Karpas-422 (cell line): Measurements from ENCODE around the gene IDUA. TPM values are rescaled to one million over a fixed set of nuclear protein-coding genes. Genes with fewer than 3 reads are reported as not detected.

Experiments
- DNase-seq: peaks from one replicate; pipeline ENCODE4 v3.0.0-alpha.2; 2015
- H2AFZ ChIP-seq: fragments of 200-600 bp; sonication (generic); 2 replicates; pipeline ENCODE4 v1.6.1; 2014; ENCODE audit warnings: antibody characterized with exemption, low read length, mixed read lengths
- H3K27ac ChIP-seq: fragments of 200-600 bp; sonication (generic); 2 replicates; pipeline ENCODE4 v1.5.1; 2014; ENCODE audit warnings: mild to moderate bottlenecking, low read length, moderate library complexity
- H3K27me3 ChIP-seq: fragments of 200-600 bp; sonication (generic); 2 replicates; pipeline ENCODE4 v1.6.1; 2014; ENCODE audit warnings: low read length, mixed read lengths
- H3K36me3 ChIP-seq: fragments of 200-600 bp; sonication (generic); 2 replicates; pipeline ENCODE4 v1.6.1; 2014; ENCODE audit warnings: low read length, mixed read lengths; ENCODE audit not compliant: insufficient read depth
- H3K4me1 ChIP-seq: fragments of 200-600 bp; sonication (generic); 2 replicates; pipeline ENCODE4 v1.6.1; 2014; ENCODE audit warnings: mild to moderate bottlenecking, low read length, mixed read lengths
- H3K4me2 ChIP-seq: fragments of 200-600 bp; sonication (generic); 2 replicates; pipeline ENCODE4 v1.6.1; 2014; ENCODE audit warnings: low read length, low read depth, mild to moderate bottlenecking; ENCODE audit not compliant: poor library complexity, severe bottlenecking
- H3K4me3 ChIP-seq: fragments of 200-600 bp; sonication (generic); 2 replicates; pipeline ENCODE4 v1.5.1; 2014; ENCODE audit warnings: mild to moderate bottlenecking, antibody characterized with exemption, low read length, mixed read lengths
- H3K79me2 ChIP-seq: fragments of 200-600 bp; sonication (generic); 2 replicates; pipeline ENCODE4 v1.6.1; 2014; ENCODE audit warnings: mild to moderate bottlenecking, low read length, mixed read lengths
- H3K9ac ChIP-seq: fragments of 200-600 bp; sonication (generic); 2 replicates; pipeline ENCODE4 v1.6.0; 2014; ENCODE audit warnings: low read length
- H3K9me2 ChIP-seq: fragments of 200-600 bp; sonication (generic), shearing (Covaris generic); replicated peaks from 2 replicates; pipeline ENCODE4 v1.6.0; 2014; ENCODE audit warnings: mild to moderate bottlenecking, low read length, moderate library complexity; ENCODE audit not compliant: insufficient read depth
- H3K9me3 ChIP-seq: fragments of 300-700, 200-600 bp; sonication (generic); 2 replicates; pipeline ENCODE4 v1.6.1; 2014; ENCODE audit warnings: low read length, mixed read lengths
- H4K20me1 ChIP-seq: fragments of 200-600 bp; sonication (generic); 2 replicates; pipeline ENCODE4 v1.6.1; 2014; ENCODE audit warnings: mild to moderate bottlenecking, antibody characterized with exemption, low read length, low read depth; ENCODE audit not compliant: insufficient read depth
- total RNA-seq: library from RNA; depleted of rRNA; stranded (reverse); fragments of >200 nt; shearing (Covaris generic); gene quantifications from 2 replicates; pipeline ENCODE4 v1.2.3, GENCODE V29; 2014; ENCODE audit warnings: low replicate concordance

The IDUA gene
- total RNA-seq, 1 experiment from 2014 or later = 20.8 TPM

DNA sequence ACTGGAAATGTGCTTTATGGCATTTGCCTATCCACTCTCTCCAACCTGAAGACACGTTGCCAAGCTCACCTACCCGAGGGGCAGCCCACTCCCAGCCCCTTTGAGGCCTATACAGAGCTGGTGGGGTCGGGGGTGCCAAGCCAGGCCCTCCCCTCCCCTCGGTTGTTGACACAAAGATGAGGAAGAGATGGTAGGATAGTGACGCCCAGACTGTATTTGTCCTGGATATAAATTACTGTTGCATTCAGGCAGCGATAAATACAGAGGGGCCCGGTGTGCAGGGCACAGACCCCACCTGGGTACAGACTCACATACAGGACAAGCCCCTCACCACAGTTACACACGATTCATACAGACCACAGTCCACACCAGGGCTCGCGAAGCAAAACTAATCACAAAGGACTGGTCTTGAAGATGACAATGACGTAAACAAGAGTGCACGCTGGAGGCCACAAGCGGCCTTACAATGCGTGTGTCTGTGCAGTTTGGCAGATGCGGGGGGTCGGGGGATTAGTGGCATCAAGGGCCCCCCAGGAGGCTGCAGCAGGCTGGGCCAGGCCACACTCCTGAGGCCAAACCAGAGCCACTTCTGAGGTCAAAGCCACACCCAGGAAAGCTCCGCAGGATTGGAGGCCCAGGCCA lies 28.0 kb upstream of the IDUA start:
- Histone ChIP-seq H2AFZ (no peak overlapping the region), H4K20me1 (no peaks in the 10 kb centered on the region), H3K36me3 (no peaks in the 10 kb centered on the region), H3K9ac (no peak overlapping the region), H3K9me2 (no peaks in the 10 kb centered on the region), H3K27ac (no peak overlapping the region), H3K4me1 (no peaks in the 10 kb centered on the region), H3K79me2 (no peaks in the 10 kb centered on the region), H3K27me3 (no peaks in the 10 kb centered on the region), H3K4me2 (no peak overlapping the region), H3K4me3 (no peak overlapping the region), H3K9me3 (no peaks in the 10 kb centered on the region)
- no peak for DNase-seq

DNA sequence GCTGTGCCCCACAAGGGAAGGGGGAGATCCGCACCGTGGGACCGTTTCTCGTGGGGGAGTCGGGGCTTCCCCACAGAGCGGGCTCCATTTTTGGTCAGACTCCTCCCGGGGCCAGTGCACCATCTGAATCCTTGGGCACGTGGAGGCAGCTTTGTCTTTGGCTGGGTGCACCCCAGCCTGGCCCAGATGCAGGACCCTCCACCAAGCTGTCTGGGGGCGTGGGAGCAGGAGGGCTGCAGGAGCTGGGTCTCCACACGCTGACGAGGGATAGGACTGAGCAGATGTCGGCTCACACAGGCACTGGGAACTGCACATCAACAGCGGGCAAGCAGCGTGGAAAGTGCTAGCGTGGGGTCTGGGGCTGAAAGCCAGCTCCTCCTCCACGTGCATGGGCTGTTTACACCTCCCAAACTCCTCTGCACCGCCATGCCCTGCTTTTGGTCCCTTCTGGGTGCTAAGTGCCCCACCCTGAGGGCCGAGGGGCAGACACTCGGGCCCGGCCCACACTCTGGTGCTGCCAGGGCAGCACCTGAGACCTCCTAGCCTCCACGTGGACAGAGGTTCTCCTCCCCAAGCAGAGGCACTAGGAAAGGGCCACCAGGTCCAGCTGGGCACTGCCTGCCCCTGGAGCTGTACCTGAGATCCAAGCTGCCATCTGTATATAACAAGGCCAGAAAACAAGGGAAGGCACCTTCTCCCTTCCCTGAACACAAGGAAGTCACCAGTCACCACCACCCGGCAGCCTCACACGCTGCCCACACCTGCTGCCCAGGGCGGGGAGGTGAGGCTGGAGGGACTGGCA lies 27.3 kb upstream of the IDUA start:
- no peak overlapping the region for H3K27ac ChIP-seq
- no peak overlapping the region for H2AFZ ChIP-seq
- no peaks in the 10 kb centered on the region for H3K27me3 ChIP-seq
- no peaks in the 10 kb centered on the region for H3K79me2 ChIP-seq
- no peak overlapping the region for H3K4me3 ChIP-seq
- H3K36me3 ChIP-seq = no peaks in the 10 kb centered on the region
- H3K9ac ChIP-seq = no peak overlapping the region
- no peaks in the 10 kb centered on the region for H3K9me2 ChIP-seq
- no peaks in the 10 kb centered on the region for H3K4me1 ChIP-seq
- H3K4me2 ChIP-seq = no peak overlapping the region
- DNase-seq = no peak
- no peaks in the 10 kb centered on the region for H3K9me3 ChIP-seq
- H4K20me1 ChIP-seq = no peaks in the 10 kb centered on the region

DNA sequence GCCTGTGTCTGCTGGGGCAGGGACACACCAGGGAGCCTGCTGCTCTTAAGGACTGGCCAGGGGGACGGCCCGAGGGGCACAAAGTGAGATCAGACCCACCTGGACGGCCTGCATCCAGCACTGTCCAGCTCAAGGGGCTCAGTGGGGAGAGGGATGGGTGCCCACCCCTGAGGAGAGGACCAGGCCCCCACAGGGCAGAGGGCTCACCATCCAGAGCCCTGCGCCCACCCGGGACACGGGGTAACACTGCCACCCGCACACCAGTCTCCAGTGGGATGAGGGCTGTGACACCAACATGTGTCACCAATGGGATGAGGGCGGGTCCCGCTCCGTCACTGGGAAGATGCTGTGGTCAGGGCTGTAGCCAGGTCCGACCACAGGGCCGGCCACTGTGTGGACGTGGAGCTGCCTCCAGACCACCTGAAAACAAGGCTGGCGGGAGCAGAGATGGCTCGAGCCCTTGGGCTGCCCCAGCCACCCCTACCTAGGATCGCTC lies 26.7 kb upstream of the IDUA start:
- no peaks in the 10 kb centered on the region for H3K36me3 ChIP-seq
- no peaks in the 10 kb centered on the region for H3K27me3 ChIP-seq
- no peaks in the 10 kb centered on the region for H3K79me2 ChIP-seq
- H3K4me2 ChIP-seq = no peak overlapping the region
- H3K27ac ChIP-seq = no peak overlapping the region
- no peak overlapping the region for H2AFZ ChIP-seq
- no peaks in the 10 kb centered on the region for H3K4me1 ChIP-seq
- H3K4me3 ChIP-seq = no peak overlapping the region
- no peaks in the 10 kb centered on the region for H3K9me2 ChIP-seq
- DNase-seq = no peak
- H4K20me1 ChIP-seq = no peaks in the 10 kb centered on the region
- no peaks in the 10 kb centered on the region for H3K9me3 ChIP-seq
- H3K9ac ChIP-seq = no peak overlapping the region

DNA sequence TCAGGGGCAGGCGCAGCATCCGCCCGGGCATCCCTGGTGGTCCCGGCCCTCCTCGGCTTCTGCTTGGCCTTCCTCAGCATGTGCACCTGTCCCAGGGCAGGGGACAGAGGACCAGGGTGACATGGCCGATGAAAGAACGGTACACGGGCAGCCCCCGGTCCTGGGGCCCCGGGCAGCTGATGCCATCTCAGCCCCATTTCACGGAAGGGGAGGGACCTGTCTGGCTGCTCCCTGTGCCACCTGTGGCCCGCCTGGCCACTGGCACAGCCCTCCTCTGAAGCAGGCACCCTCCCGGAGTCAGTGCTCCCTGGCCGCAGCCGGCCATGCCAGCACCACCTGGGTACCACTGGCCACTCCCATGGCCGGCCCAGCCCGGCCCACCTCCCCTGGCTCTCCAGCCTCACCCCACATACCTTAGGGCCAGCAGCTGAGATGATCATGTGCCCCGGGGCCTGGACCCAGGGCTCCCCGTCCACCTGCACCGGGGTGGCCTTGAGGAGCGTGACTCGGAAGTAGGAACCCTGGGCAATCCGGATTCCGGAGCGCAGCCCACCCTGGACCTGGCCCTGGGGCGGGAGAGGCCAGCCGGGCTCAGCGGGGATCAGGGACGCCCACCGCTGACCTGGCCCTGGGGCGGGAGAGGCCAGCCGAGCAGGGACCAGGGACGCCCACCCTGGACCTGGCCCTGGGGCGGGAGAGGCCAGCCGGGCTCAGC lies 26.1 kb upstream of the IDUA start:
- no peak overlapping the region for H2AFZ ChIP-seq
- no peaks in the 10 kb centered on the region for H3K9me3 ChIP-seq
- no peak overlapping the region for H3K9ac ChIP-seq
- no peaks in the 10 kb centered on the region for H3K79me2 ChIP-seq
- no peak overlapping the region for H3K27ac ChIP-seq
- no peaks in the 10 kb centered on the region for H3K36me3 ChIP-seq
- H4K20me1 ChIP-seq = no peaks in the 10 kb centered on the region
- no peaks in the 10 kb centered on the region for H3K27me3 ChIP-seq
- H3K4me2 ChIP-seq = no peak overlapping the region
- DNase-seq = no peak
- H3K4me1 ChIP-seq = no peaks in the 10 kb centered on the region
- no peaks in the 10 kb centered on the region for H3K9me2 ChIP-seq
- H3K4me3 ChIP-seq = no peak overlapping the region

DNA sequence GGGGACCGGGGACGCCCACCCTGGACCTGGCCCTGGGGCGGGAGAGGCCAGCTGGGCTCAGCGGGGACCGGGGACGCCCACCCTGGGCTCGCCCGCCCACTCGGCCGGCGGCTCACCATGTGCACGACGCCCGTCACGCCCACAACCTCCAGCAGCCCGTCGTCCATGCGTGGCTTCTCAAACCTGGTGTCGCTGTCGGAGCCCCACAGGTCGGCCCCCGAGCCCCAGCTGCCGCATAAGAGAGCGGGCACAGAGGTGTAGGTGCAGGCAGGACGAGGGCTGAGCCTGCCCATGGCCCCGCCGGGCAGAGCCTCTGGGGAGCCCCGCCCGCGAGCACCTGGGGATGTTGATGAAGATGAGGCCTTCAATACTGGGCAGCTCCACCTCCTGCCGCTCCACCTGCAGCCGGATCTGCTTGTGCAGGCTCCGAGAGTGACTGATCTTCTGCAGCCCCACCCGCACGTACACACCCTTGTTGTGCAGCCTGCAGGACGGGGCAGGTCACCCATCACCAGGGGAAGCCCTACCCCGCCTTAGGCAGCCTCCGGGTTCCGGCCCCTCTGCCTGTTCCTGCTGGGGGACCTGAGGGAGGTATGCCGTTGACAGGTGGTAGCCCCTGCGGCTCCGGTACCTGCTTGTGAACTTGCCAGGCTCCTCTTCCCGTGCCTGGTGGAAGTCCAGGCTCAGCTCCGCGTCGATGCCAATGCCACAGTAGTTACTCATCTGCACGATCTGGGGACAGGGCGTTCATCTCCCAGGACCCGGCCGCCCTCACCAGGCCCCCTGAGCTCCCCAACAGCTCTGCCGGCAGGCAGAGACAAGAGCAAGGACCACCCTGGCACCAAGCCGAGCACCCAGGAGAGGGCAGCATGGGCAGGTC lies 25.3 kb upstream of the IDUA start:
- Histone ChIP-seq H3K27ac (no peak overlapping the region), H3K9me3 (no peaks in the 10 kb centered on the region), H3K9me2 (no peaks in the 10 kb centered on the region), H3K79me2 (no peaks in the 10 kb centered on the region), H3K4me1 (no peaks in the 10 kb centered on the region), H4K20me1 (no peaks in the 10 kb centered on the region), H3K36me3 (no peaks in the 10 kb centered on the region), H3K4me3 (no peak overlapping the region), H3K27me3 (no peaks in the 10 kb centered on the region), H2AFZ (no peak overlapping the region), H3K4me2 (no peak overlapping the region), H3K9ac (no peak overlapping the region)
- no peak for DNase-seq

DNA sequence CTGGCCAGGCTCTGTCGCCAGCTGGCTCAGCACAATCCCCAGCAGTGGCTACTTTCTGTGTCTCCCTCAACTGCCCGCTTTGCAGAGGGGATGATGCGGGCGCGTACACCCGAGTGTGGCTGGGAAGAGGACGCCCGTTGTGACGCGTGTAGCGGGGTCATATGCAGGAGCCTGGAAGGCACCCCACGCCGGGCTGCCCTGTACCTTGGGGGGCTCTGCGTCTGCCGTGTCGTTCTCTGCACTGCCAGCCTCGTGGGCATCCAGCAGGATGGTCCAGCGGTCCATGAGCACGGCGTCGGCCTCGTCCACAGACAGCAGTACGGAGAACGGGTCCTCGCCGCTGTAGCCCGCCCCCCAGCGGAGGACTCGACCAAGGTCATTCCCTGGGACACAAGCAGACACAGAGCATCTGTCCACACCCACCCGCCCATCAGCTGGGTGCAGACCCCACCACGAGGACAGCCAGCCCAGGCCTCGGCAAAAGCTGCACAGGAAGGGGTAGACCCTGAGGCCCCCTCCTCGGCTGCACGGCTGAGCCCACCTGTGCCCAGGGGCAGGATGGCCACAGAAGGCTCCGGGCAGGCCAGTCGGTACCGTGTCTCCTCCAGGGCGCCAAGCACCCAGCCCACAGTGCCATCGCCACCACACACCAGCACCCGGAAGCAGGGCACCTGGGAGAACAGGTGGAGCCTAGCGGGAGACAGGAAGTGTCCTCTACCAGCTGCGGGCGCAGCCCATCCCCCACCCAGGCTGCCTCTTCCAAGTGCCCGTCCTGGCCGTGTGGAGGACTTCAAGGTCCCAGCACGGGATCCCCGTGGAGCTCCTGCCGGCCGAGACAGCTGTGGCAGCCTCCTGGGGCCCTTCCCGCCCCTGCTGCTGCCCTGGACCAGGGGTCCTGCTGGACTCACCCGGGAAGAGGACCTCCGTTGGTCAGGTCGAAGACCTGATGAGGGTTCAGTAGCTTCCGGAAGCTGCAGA lies 24.3 kb upstream of the IDUA start:
- Histone ChIP-seq H3K9me3 (no peaks in the 10 kb centered on the region), H3K4me3 (no peak overlapping the region), H3K9ac (no peak overlapping the region), H4K20me1 (no peaks in the 10 kb centered on the region), H3K36me3 (no peaks in the 10 kb centered on the region), H3K4me1 (no peaks in the 10 kb centered on the region), H3K27me3 (no peaks in the 10 kb centered on the region), H3K79me2 (no peaks in the 10 kb centered on the region), H2AFZ (no peak overlapping the region), H3K9me2 (no peaks in the 10 kb centered on the region), H3K27ac (no peak overlapping the region), H3K4me2 (no peak overlapping the region)
- no peak for DNase-seq
